HG03280 (cell line): Measurements from ENCODE around the gene EPHB2.

Experiments
- ATAC-seq: cut with Tn5 transposase; IDR thresholded peaks from one replicate; pipeline ENCODE4 v1.9.1; 2021; ENCODE audit warnings: mild to moderate bottlenecking, moderate library complexity; ENCODE audit not compliant: unreplicated experiment

EPHB2 gene

DNA sequence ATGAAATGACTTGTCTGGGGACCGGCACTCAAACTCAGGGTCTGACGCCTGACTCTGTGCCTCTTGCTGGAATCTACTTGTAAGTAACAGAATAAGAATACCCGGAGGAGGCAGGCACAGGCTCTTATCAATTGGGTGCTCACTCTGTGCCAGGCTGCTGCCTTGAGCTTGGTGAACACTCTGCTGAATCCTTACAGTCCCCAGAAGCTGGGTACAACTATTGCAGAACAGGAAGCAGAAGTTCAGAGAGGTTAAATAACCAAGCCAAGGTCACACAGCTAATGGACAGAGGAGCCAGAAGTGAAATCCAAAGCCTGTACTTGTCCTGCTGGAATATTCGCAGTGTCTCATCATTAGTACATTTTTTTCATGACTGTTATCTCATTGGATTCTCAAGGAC, 86.0 kb downstream of the EPHB2 start:
- ATAC-seq = no peak

DNA sequence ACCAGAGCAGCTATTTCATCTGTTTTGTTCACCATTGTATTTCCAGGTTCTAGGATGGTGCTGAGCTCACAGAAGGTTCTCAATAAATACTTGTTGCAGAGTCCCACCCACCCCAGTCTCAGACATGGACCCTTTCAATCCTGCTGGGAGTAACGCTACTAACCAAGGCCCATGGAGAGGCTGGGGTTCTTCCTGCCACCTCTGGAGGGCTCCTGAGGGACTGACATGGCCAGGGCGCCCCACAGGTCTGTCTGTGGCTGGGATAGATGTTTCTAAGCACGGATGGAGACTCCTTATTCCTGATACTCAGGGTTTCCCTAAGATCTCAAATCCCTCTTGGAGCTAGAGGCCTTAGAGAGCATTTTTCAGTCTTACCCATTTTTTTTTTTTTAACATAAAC, 87.4 kb downstream of the EPHB2 start:
- ATAC-seq = no peak

DNA sequence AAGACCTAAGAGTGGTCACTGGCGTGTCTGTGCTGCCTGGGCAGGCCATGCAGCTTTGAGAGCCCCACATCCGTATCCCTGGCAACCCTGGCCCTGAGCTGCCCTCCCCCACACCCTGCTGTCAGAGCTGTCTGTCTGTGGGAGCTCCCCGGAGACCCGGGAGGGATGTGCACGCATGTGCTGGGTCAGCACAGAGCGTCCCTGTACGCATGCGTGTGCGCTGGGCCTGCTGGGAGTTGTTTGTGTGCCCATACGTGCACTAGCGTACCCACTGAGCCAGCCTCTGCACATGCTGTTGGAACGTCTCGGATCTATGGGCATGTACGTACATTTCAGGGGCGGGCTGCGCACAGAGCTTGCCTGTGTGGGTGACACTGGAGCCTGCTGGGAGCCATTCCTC, 89.3 kb downstream of the EPHB2 start:
- no peak for ATAC-seq

DNA sequence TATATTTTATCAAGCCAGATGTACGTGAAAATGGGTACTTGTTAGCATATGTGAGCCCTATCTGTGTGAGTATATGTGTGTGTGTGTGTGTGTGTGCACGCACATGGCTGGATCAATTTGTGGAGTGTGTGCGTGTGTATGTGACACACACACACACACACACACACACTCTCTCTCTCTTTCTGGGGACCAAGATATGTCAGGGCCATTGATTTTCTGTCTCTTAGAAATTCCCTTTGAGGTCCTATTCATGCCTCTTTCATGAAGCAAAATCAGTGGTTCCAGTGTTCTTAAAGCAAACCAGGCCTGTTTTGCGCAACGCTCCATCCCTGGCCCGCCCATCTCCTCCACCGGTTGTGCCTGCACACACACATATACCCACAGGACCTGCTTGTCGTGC, 90.0 kb downstream of the EPHB2 start:
- no peak for ATAC-seq

DNA sequence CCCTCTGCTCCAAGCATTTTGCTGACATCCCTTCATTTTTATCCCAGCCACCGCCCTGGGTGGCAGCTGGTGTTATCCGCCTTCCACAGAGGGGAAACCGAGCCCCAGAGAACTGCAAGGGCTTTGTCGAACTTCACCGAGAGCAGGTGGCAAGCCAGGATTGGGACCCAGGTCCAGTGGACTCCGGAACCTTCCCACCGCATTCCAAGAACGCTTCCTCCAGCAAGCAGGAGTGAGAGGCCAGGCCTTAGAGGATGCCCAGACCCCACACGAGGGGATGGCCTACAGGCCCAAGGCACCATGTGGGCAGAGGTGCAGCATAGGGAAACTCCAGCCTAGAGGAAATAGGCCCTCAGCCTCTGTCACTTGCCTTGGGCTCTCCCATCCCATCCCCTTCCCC, 90.7 kb downstream of the EPHB2 start:
- no peak for ATAC-seq

DNA sequence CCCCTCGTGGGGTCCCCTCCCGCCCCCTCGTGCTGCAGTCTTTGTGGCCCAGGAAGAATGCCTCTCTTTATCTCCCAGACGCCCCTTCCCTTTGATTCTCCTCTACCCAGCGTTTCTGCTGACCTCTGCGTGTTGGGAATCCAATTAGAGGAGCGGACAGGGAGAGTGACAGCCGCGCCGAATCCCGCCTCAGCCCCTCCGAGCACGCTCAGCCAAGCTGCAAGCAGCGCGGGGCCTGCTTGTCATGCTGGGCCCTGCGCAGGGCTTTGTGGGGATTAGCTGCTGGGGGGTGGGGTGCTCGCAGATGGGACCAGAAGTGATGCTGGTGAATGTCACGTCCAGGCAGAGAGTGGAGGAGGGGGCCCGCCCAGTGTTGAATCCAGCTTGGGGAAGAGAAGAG, 91.1 kb downstream of the EPHB2 start:
- no peak for ATAC-seq

DNA sequence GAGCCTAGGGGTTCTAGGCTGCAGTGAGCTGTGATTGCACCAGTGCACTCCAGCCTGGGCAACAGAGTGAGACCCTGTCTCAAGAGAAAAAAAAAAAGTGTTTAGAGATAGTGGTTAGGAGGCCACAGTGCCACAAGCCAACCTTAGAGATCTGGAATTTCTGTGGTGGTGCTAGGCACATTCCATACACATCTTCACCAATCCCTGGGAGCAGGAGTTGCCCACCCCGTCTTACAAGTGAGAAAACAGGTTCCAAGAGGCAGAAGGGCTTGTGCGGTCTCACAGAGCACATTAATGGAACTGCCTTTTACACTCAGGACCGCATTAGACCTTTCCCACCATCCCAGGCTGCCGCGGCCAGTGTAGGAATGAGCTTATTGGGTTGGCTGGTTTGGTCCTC, 93.2 kb downstream of the EPHB2 start:
- no peak for ATAC-seq

DNA sequence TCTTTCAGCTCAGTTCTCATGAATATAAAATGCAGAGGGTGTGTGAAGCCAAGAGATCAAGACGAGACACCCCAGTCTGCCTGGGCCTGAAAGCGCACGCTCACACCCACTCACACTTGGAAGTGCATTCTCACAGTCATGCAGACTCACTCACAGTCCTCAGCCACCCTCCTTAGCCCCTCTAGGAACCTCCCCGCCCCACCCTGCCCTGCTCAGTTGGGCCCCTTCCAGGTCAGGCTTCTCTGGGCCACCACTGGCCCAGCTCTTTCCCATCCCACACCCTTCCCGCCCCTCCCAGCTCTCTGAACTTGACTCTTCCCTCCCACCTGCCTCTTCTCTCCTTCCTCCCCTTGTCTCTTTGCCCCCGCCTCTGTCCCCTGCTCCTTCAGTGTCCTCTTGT, 93.8 kb downstream of the EPHB2 start:
- ATAC-seq = no peak

DNA sequence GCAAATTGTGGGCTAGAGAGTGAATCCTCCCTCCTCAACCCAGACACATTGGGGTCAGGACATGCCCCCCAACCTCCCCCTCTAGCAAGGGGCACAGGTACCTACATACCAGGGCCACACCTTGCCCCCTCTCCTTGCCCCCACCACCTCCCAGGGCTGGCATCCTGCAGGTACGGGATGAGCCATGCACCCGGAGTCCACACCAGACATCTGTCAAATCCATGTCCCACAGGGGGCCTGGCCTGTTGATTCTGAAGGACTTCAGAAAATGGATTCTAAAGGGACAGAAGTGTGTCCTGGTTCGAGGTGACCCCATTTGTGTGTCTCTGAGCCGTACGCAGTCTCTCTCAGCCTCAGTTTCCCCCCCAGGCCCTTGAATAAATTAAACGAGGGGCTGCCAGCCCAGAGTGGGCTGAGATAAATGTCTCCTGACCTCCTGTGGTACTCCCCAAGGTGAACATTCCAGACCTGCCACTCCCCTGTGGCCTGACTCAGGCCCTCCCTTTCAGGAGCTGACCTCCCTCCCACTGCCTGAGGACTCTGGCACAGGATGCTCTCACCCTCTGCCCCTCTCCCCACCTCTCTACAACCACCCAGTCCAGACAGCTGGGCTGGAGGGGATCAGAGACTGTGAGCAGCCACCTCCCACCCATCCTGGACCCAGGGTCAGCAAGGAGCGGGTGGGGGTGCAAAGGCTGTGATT, 94.5 kb downstream of the EPHB2 start:
- ATAC-seq = no peak

DNA sequence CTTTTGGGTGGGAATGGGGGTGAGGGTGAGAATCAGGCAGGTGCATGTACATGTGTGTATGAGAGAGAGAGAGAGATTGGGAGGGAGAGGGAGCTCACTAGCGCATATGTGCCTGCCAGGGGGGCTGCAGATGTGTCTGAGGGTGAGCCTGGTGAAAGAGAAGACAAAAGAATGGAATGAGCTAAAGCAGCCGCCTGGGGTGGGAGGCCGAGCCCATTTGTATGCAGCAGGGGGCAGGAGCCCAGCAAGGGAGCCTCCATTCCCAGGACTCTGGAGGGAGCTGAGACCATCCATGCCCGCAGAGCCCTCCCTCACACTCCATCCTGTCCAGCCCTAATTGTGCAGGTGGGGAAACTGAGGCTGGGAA, 95.0 kb downstream of the EPHB2 start:
- no peak for ATAC-seq

DNA sequence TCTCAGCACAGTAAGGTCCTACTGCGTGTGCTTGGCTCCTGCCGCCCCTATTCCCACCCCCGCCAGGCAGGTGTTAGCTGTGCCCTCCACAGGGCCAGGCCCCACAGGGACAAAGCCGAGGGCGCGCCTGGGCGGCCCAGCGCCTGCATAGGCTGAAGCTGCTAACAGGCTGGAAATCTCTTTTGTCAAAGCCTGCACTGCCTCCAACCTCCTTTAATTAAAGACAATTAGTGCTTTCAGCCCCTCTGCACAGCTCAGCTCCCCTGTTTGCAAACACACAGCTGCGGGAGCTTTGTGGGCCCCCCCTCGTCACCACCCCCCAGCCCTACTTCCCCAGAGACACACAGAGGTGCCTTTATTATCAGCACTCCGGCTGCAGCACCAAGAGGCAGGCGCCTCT, 95.9 kb downstream of the EPHB2 start:
- ATAC-seq = no peak

DNA sequence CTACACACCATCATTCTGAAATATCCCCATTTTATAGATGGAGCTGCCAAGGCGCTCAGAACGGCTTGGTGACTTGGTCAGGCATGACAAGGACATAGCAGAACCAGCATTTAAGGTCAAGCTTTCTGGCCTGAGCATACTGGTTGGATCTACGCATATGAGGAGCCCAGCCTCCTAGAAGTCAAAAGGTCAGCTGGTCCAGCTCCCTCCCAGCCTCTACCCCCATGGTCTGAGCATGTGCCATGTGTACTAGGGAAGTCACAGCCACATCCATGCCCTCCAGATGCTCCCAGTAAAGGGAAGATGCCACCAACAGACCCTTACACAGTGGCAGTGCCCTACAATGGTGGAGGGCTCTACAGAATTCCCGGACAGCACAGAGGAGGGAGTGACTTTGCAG, 96.7 kb downstream of the EPHB2 start:
- no peak for ATAC-seq

DNA sequence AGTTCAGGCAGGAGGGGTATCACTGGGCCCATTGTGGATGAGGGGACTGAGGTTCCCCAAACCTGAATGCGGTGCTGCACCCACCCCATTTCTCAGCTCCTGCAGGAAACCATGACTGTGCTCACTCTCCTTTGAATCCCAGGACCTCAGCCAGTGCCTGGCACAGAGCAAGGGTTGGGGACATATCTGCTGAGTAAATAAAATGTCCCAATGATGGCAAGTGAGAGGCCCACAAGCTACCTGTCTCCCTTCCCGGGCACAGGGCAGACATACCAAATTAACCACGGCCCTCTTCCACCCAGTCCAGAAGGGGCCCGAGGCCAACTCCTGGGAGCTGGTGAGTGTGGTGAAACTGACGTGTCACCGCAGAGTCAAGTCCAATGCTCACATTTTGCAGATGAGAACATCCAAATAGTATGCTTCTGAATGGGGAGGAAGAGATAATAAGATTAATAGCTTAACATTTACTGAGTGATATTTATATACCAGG, 97.6 kb downstream of the EPHB2 start:
- ATAC-seq = no peak

DNA sequence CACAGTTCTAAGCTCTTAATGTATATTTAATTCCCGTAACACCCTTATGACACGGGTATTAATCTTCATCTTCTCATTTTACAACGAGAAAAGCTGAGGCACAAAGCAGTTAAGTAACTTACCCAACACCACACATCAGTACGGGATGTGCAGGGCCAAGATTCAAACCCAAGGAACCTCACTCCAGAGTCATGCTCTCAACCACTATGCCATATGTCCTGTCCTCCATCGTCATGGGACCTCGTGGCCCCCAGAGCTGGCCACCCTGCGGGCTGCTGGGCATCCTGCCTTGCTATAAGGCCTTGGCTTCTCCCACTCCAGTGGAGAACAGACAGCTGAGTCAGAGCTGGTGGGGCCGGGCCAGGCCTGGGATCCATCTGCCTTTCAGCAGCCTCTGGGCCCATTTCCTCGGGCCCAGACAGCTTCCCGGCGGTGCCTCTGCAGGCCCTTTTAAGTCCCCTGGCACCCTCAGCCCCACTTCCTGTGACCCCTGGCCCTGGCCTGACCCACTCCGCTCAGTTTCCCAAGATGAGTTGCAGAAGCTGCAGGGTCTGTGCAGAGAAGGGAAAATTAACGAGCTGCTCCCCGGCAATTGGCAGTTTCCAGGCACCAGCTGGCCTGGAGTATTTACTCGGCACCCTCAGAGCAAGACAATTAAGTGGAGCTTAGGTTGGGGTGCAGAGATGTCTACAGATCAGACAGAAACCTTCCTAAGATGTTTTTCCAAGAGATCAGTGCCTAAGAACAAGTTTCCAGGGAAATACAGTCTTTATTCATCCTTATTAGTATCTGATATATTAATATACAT, 98.2 kb downstream of the EPHB2 start:
- no peak for ATAC-seq

DNA sequence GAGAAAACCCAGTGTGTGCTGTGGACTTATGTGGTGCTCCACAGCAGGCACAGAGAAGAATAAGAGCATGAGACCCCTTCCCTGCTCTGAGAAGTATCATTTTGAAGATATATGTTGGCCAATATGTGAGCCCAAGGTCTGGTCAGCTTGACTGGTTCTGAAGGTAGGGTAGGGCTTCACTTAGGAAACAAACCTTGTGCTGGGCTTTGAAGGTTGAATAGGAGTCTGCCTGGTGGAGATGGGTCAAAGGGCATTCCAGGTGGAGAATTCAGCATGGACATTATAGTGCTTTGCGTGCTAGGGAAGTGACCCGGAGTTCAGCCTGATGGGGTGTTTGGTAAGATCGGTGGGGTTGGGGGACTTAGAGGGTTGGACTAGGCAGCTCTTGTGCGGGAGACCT, 99.1 kb downstream of the EPHB2 start:
- ATAC-seq = no peak

DNA sequence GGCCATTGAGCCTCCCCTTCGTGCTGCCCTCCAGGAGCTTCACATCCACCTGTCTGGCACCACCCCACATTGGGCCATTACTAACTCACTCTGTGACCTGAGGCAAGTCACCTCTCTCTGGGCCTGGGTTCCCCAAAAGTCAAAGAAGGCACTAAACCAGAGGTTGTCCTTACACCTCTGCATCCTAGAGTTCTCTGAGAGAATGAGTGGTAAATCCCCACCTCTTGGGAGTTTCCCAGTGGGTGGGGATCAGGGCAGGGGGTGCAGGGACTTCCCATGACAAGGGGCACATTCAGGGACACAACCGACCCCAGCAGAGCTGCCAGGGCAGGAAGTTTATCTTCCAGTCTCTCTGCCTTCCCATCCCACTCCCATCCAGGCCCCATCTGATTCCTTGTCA, 99.7 kb downstream of the EPHB2 start:
- no peak for ATAC-seq

DNA sequence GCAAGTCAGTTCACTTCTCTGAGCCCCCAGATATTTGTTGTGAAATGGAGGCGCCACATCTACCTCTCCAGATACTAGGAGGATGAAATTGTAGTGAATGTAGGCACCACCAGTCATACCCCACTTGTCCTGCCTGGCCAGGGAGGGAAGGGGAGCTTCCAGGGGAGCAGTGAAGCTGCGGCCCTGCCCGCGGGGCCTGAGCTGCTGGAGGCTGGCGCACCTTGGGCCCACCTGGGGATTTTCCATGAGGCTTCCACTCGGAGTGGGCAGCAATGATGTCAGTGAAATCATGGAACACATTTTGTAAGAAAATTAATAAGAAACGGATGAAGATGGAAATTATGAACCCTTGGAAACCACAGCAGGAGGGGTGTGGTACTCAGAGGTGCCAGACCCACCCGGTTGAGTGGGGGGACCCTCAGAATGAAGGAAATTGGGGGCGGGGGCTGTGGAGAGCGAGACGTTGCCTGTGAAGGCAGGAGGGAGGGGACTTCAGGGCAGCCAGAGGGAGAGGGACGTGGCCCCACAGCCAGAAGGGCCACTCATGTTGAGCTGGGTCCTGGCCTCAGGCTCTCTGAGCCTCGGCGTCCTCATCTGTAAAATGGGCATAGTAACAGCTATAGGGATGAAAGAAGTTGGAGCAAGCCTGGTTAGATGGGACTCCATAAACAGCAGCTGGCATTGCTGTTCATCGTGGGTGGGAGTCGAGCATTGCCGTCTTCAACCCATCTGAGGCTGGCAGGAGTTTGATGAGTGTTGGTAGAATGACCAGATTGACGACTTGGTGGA, 101.6 kb downstream of the EPHB2 start:
- no peak for ATAC-seq

DNA sequence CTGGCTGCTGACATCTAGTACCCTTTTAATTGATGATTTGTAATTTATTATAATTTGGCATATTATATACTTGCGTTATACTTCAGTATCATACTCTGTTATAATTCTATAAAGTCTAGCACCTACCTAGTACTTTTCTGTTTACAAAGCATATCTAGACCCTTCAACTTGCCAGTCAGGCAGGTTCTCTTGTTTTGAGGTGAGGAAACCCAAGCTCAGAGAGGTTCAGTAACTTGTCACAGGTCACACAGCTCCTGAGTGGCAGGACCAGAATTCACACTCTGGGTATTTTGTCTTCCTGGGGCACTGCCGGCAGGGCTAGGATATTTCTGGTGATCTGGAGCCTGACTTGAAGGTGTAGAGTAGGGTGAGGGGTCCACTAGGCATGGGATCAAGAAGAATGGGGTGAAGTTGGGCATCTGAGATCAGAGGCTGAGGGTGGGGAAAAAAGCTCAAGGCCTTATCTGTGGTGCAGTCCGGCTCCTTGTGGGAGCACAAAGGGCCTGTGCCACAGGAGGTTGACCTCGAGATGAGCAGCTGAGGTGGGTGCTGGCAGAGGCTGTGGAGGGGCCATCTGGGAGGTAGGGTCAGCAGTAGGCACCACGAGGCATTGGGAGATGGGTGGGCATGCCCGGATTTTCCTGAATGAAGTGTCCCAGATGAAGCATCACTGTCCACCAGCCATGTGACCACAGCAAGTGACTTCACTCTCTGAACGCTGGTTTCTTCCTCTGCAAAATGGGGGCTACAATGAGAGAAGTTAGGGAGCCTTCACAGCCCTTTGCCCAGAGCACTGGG, 102.6 kb downstream of the EPHB2 start:
- no peak for ATAC-seq

DNA sequence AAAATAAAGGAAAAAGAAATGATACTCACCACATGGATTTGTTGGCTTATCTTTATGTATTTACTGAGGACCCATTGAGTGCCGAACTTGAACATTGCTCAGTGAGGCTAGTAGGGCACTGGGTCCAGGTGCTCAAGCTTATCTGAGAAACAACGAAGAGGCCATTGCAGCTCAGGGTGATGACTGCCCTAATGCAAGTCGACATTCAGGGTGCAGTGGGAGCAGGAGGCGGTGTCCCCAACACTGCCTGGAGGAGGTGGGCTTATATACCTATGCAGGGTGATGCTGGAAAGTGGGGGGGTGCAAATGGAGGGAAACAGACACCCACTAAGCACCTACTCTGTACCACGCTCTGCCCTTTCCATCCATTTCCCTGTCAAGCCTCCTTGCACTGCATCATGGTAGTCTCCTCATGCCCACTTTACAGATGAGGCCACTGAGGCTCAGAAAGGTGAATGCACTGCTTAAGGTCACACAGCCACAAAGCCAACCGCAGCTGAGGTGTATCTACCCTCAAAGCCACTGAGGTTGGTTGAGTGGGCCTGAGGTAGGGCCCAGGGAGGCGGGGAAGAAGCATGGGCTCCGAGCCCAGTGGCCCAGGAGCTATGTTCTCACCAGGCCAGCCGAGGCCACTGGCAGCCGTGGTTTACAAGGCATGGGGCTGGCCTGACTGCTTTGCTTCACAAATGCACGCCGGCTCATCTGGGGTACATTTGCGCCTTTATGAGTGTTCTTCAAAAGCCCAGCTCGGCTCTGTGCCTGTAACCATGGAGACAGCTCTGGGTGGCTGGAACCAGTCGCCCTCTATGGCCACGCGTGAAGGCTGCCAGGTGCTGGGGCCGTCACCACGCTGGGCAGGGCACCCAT, 103.8 kb downstream of the EPHB2 start:
- no peak for ATAC-seq

DNA sequence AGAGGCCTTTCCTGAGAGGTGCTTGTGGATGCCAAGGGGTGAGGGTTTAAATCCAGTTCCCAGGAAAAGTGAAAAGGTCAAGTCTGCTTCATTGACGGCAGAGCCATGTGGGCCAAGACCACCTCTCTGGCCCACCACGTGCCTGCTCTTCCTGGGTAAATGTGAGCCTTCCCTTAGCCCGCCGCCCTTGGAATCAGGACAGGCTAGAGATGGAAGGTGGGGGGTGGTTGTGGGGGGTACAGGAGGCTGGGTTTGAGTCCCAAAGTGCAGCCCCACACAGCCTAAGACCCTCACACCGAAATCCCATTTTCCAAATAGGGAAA, 104.4 kb downstream of the EPHB2 start:
- ATAC-seq = no peak
